CD14-positive monocyte (primary cell): ENCODE data around the gene PPFIBP2. TPM values are rescaled to one million over a fixed set of nuclear protein-coding genes. Genes with fewer than 3 reads are reported as not detected.

Experiments
- DNase-seq, 3 donors: peaks; one replicate each; pipeline ENCODE4 v3.0.0-alpha.2; 2011 to 2022
- H2AFZ ChIP-seq: 2 replicates; pipeline ENCODE4 v1.6.0; 2012; ENCODE audit warnings: mild to moderate bottlenecking, low read depth, low read length, inconsistent platforms; ENCODE audit not compliant: insufficient read depth, poor library complexity, severe bottlenecking
- H3K27ac ChIP-seq, 2 donors: 1 replicate in 1 of 2; 2 replicates in 1 of 2; pipeline ENCODE4 v1.5.1; 2012 to 2013; ENCODE audit warnings: low read length in 2 of 2, control low read depth in 1 of 2, inconsistent platforms in 1 of 2, low read depth in 1 of 2, mild to moderate bottlenecking in 1 of 2
- H3K27me3 ChIP-seq, 2 donors: one replicate each; pipeline versions ENCODE4 v1.6.0 to v1.6.1; 2011 to 2013; ENCODE audit warnings: low read length in 2 of 2; ENCODE audit not compliant: control insufficient read depth in 2 of 2, insufficient read depth in 2 of 2
- H3K36me3 ChIP-seq, 2 donors: replicated peaks in 1 of 2; 1 replicate in 1 of 2; 2 replicates in 1 of 2; pipeline versions ENCODE4 v1.5.1 to v1.6.1; 2012 to 2013; ENCODE audit warnings: low read length in 2 of 2, control low read depth in 1 of 2, inconsistent platforms in 1 of 2, mild to moderate bottlenecking in 1 of 2; ENCODE audit not compliant: insufficient read depth in 2 of 2, control insufficient read depth in 1 of 2
- H3K4me1 ChIP-seq, 2 donors: 1 replicate in 1 of 2; 2 replicates in 1 of 2; pipeline versions ENCODE4 v1.5.1 to v1.6.1; 2012 to 2013; ENCODE audit warnings: low read length in 2 of 2, control low read depth in 1 of 2, inconsistent platforms in 1 of 2, mild to moderate bottlenecking in 1 of 2, moderate library complexity in 1 of 2; ENCODE audit not compliant: insufficient read depth in 2 of 2, control insufficient read depth in 1 of 2
- H3K4me2 ChIP-seq: replicated peaks from 2 replicates; pipeline ENCODE3; 2012; ENCODE audit warnings: low read length, moderate library complexity, mild to moderate bottlenecking; ENCODE audit not compliant: poor library complexity, severe bottlenecking; ENCODE audit errors: extremely low read depth
- H3K4me3 ChIP-seq, 3 experiments: fragments of 200-600 bp in 1 of 3; sonication (generic) in 1 of 3; replicated peaks in 1 of 3; 1 replicate in 2 of 3; 2 replicates in 1 of 3; pipeline ENCODE4 v1.5.1; 2011 to 2013; ENCODE audit warnings: low read length in 3 of 3, mild to moderate bottlenecking in 3 of 3, control low read depth in 2 of 3, low read depth in 2 of 3, inconsistent platforms in 1 of 3, moderate library complexity in 1 of 3
- H3K79me2 ChIP-seq: 2 replicates; pipeline ENCODE4 v1.6.0; 2012; ENCODE audit warnings: mild to moderate bottlenecking, control low read depth, inconsistent platforms, low read length, moderate library complexity; ENCODE audit not compliant: insufficient read depth
- H3K9ac ChIP-seq: 2 replicates; pipeline ENCODE4 v1.6.0; 2017; ENCODE audit warnings: low read length, mild to moderate bottlenecking; ENCODE audit not compliant: insufficient read depth, poor library complexity, severe bottlenecking
- H3K9me3 ChIP-seq, 2 donors: replicated peaks in 1 of 2; 1 replicate in 1 of 2; 2 replicates in 1 of 2; pipeline versions ENCODE4 v1.5.1 to v1.6.1; 2012 to 2013; ENCODE audit warnings: low read length in 2 of 2, control low read depth in 1 of 2; ENCODE audit not compliant: control insufficient read depth in 1 of 2, insufficient read depth in 1 of 2
- H4K20me1 ChIP-seq: 2 replicates; pipeline ENCODE4 v1.6.0; 2012; ENCODE audit warnings: mild to moderate bottlenecking, low read length, control low read depth, moderate library complexity; ENCODE audit not compliant: insufficient read depth
- H3K27ac Mint-ChIP-seq, 7 donors: one replicate each; pipeline ENCODE4 v1.8.0; 2020; ENCODE audit warnings: mild to moderate bottlenecking in 7 of 7, mixed read lengths in 7 of 7, moderate library complexity in 6 of 7, inconsistent platforms in 2 of 7
- H3K27me3 Mint-ChIP-seq, 3 donors: one replicate each; pipeline ENCODE4 v1.8.0; 2021 to 2022; ENCODE audit warnings: low read depth in 3 of 3, mild to moderate bottlenecking in 3 of 3, mixed read lengths in 3 of 3, moderate library complexity in 3 of 3, inconsistent platforms in 1 of 3
- H3K36me3 Mint-ChIP-seq, 2 donors: one replicate each; pipeline ENCODE4 v1.8.0; 2020; ENCODE audit warnings: mixed read lengths in 2 of 2, inconsistent platforms in 1 of 2, mild to moderate bottlenecking in 1 of 2
- H3K4me1 Mint-ChIP-seq: one replicate; pipeline ENCODE4 v1.8.0; 2020; ENCODE audit warnings: mild to moderate bottlenecking, mixed read lengths
- H3K4me3 Mint-ChIP-seq, 2 donors: one replicate each; pipeline ENCODE4 v1.8.0; 2020; ENCODE audit warnings: mild to moderate bottlenecking in 2 of 2, mixed read lengths in 2 of 2, moderate library complexity in 1 of 2
- H3K9me3 Mint-ChIP-seq, 7 donors: one replicate each; pipeline ENCODE4 v1.8.0; 2020 to 2022; ENCODE audit warnings: mixed read lengths in 7 of 7, mild to moderate bottlenecking in 6 of 7, moderate library complexity in 6 of 7, inconsistent platforms in 2 of 7
- CTCF ChIP-seq: fragments of 200-600 bp; IDR thresholded peaks from one replicate; pipeline ENCODE4 v1.8.0; 2022; ENCODE audit warnings: antibody characterized with exemption, mild to moderate bottlenecking
- WGBS: methylation state at CpG from one replicate; pipeline ENCODE4 v1.1.5; 2013; ENCODE audit warnings: missing lambda C conversion rate; ENCODE audit not compliant: insufficient coverage; 5-methylcytosine and 5-hydroxymethylcytosine counted together
- intact Hi-C, 2 donors: fragments of 100-400 bp; cut with micrococcal nuclease; formaldehyde crosslinking; loops; one replicate each; pipeline versions ENCODE4 v1.15.0 to v1.15.1; 2023
- polyA plus RNA-seq, 3 donors: library from polyadenylated mRNA; depleted of rRNA in 1 of 3; unstranded in 2 of 3; stranded (reverse) in 1 of 3; fragments of 300-500 nt in 2 of 3; fragments of >200 nt in 1 of 3; fragmentation: Illumina TruSeq in 2 of 3; gene quantifications; 1 replicate in 2 of 3; 2 replicates in 1 of 3; pipeline ENCODE4 v1.2.3, GENCODE V29; 2012 to 2021

PPFIBP2 gene
- polyA plus RNA-seq, 3 donors: 5.9 to 41.6 (median 8.6) TPM

- H3K27me3 Mint-ChIP-seq: peaks cover 0 to 5% (median 2%) of the 10 kb centered on the region in 3 donors
- peaks cover 62 to 97% of the 10 kb centered on the region in 2 donors for H3K36me3 ChIP-seq
These were observed 129.5 kb downstream of the PPFIBP2 start for GRCh38 chr11:7643314-7643713.

GRCh38 chr11:7645206-7645605 lies 131.4 kb downstream of the PPFIBP2 start:
- no peak overlapping the region for H3K27ac ChIP-seq
- H3K36me3 Mint-ChIP-seq: peaks cover 93 to 95% of the 10 kb centered on the region in 2 donors
- no peak overlapping the region for H3K4me2 ChIP-seq

More at GRCh38 chr11:7643314-7643713, 129.5 kb downstream of the PPFIBP2 start:
- WGBS: 90% methylated on average over 3 of the region's 4 CpGs
- Mint-ChIP-seq H3K36me3 (peaks cover 92 to 94% of the 10 kb centered on the region in 2 donors), H3K27ac (peak overlapping the region in 1 of 7 donors; percentile 3), H3K4me1 (peaks cover 3% of the 10 kb centered on the region), H3K4me3 (no peak overlapping the region), H3K9me3 (peaks cover 0 to 2% (median 0%) of the 10 kb centered on the region in 7 donors)
- Histone ChIP-seq H3K4me2 (no peak overlapping the region), H3K27me3 (no peaks in the 10 kb centered on the region), H3K4me3 (no peak overlapping the region), H3K27ac (no peak overlapping the region), H3K9me3 (no peaks in the 10 kb centered on the region), H4K20me1 (peaks cover 2% of the 10 kb centered on the region), H3K79me2 (no peaks in the 10 kb centered on the region), H3K9ac (no peak overlapping the region), H3K4me1 (no peaks in the 10 kb centered on the region), H2AFZ (no peak overlapping the region)
- TF ChIP-seq CTCF: no peak
- no peak for DNase-seq
- intact Hi-C loops: no loop called here

More at GRCh38 chr11:7645206-7645605, 131.4 kb downstream of the PPFIBP2 start:
- no CpG with 5 or more reads among the region's 3 CpGs for WGBS
- no peak overlapping the region for H3K4me3 ChIP-seq
- Mint-ChIP-seq H3K27ac (no peak overlapping the region), H3K27me3 (peaks cover 0 to 2% (median 2%) of the 10 kb centered on the region in 3 donors), H3K4me1 (no peaks in the 10 kb centered on the region), H3K9me3 (peaks cover 0 to 2% (median 0%) of the 10 kb centered on the region in 7 donors), H3K4me3 (no peak overlapping the region)
- H3K79me2 ChIP-seq: no peaks in the 10 kb centered on the region
- DNase-seq: no peak
- H2AFZ ChIP-seq: no peak overlapping the region
- intact Hi-C loops: no loop called here
- H3K27me3 ChIP-seq: no peaks in the 10 kb centered on the region
- no peak for TF ChIP-seq CTCF
- no peak overlapping the region for H3K9ac ChIP-seq
- H3K4me1 ChIP-seq: no peaks in the 10 kb centered on the region
- H3K36me3 ChIP-seq: peaks cover 63 to 97% of the 10 kb centered on the region in 2 donors
- no peaks in the 10 kb centered on the region for H3K9me3 ChIP-seq
- H4K20me1 ChIP-seq: peaks cover 3% of the 10 kb centered on the region
